Activated T-cell treated with anti-CD3 and anti-CD28 coated beads for 24 hours (primary cell): ENCODE measurements around the gene CCL5.

Experiments used
- DNase-seq: peaks from one replicate; pipeline ENCODE4 v3.0.0-alpha.2; 2020; ENCODE audit warnings: low read depth

Gene CCL5

GRCh38 chr17:35879773-35880654 lies at the start of gene CCL5:
TSS of gene CCL5 (minus strand) at chr17:35880360.
- no peak for DNase-seq

- DNase-seq, result no peak
Measured at GRCh38 chr17:35927714-35928113, 47.6 kb upstream of the CCL5 start.

GRCh38 chr17:35923609-35924114 lies 43.5 kb upstream of the CCL5 start:
- DNase-seq, result no peak

GRCh38 chr17:35920229-35920628 lies 40.1 kb upstream of the CCL5 start:
- no peak for DNase-seq

GRCh38 chr17:35918665-35919064 lies 38.5 kb upstream of the CCL5 start:
- no peak for DNase-seq

GRCh38 chr17:35917519-35918213 lies 37.5 kb upstream of the CCL5 start:
- no peak for DNase-seq

GRCh38 chr17:35915153-35915964 lies 35.2 kb upstream of the CCL5 start:
- DNase-seq, result no peak

- DNase-seq, result no peak
Measured at GRCh38 chr17:35914354-35914753, 34.2 kb upstream of the CCL5 start.

- DNase-seq, result no peak
Measured at GRCh38 chr17:35913609-35914008, 33.4 kb upstream of the CCL5 start.

GRCh38 chr17:35912942-35913341 lies 32.8 kb upstream of the CCL5 start:
- no peak for DNase-seq

- DNase-seq, result no peak
Measured at GRCh38 chr17:35912339-35912912, 32.3 kb upstream of the CCL5 start.

GRCh38 chr17:35909408-35909807 lies 29.2 kb upstream of the CCL5 start:
- DNase-seq, result no peak

GRCh38 chr17:35907691-35908090 lies 27.5 kb upstream of the CCL5 start:
- no peak for DNase-seq

- DNase-seq, result no peak
Measured at GRCh38 chr17:35906926-35907637, 26.9 kb upstream of the CCL5 start.

- no peak for DNase-seq
Measured at GRCh38 chr17:35906191-35906925, 26.2 kb upstream of the CCL5 start.

- no peak for DNase-seq
Measured at GRCh38 chr17:35903451-35903850, 23.3 kb upstream of the CCL5 start.

GRCh38 chr17:35901631-35902175 lies 21.5 kb upstream of the CCL5 start:
- DNase-seq, result no peak

- DNase-seq, result no peak
Measured at GRCh38 chr17:35900708-35901480, 20.7 kb upstream of the CCL5 start.

- no peak for DNase-seq
Measured at GRCh38 chr17:35900280-35900679, 20.1 kb upstream of the CCL5 start.
